ENCODE measurements around the gene SEC24D.

Gene SEC24D

GRCh38 chr4:118752551-118752950 is 83.4 kb downstream of the SEC24D start:
- no peak for DNase-seq (ENCODE audit: low spot score)

DNA sequence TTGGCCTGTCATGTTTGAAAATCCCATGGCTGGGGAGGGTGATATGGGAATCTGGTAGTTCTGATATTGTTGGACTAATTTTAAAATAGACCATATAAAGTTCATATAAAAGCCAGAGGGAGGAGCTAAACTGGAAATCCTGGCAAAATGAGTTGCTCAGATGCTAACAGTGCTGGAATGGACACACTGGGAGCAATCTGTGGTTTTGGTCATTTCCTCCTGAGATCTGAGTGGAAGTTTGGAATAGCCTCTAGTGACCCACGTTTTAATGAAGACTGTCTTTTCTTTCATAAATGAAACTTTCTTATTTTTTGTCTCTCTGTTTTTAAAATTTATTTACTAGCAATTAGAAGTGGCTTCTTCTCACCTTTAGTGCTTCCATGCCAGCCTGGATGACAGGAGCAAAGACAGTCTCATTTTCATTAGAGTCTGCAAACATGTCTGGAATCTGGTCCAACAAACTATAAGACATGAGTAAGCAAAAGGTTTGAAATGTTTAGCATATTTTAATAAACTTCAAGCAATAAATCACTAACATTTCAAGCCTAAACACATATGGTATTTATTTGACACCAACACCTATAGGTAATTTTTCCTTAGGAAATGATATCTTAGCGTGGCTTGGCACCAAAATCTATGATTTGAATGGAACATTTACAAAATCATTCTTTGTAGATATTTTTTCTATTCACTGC is 84.2 kb downstream of the SEC24D start:
- DNase-seq (ENCODE audit: low spot score) = no peak

- no peak for DNase-seq (ENCODE audit: low spot score)
Measured at GRCh38 chr4:118749347-118749988, 86.5 kb downstream of the SEC24D start.

DNA sequence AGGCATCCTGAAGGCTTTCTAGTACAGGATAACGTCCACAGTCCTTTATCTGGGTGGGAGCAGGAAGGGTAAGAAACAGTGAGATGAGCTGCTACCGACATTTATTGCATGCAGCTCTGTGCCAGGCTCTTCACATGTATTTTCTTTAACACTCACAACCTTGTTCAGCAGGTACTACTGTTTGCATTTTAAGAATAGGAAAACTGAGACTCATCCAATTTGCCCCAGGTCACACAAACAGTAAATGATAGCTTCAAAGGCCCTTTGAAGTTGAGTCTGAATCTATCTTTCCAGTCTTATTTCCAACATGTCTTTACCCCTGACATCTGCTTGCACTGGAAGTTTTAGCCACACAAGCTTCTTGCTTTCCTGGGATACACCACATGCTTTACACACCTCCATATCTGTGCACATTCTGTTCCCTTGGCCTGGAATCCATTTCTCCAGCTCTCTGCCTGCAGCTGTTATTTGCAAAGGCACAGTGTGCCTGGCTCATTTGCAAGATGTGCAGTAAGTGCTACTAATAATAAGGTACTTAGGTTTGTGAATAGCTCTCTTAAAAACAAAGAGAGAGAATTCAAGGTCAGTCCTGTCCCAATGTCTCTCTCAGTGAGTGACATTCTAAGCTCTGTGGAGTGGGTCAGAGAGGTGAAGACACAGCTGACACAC is 89.5 kb downstream of the SEC24D start:
- no peak for DNase-seq (ENCODE audit: low spot score)

DNA sequence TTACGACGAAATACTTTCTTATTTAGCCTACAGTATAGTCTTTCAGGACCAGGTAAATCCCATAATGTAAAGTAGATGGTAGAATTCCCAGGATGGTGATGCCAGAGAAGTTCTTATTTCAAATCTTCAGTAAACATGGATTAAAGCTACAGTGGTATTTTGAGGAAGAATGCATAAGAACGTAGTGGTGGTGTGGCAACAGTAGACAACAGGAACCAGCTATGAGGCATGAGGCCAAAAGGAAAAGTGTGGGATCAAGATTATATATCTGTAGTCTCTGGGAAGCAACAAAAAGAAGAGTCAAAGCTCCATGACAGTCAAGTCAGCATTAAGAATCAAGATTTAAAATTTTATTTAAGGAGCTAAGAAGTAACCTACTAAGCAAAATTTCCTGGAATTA is 90.6 kb downstream of the SEC24D start:
- DNase-seq (ENCODE audit: low spot score) = no peak

GRCh38 chr4:118743867-118744266 is 92.1 kb downstream of the SEC24D start:
- DNase-seq (ENCODE audit: low spot score) = no peak

GRCh38 chr4:118742050-118742449 is 93.9 kb downstream of the SEC24D start:
- DNase-seq (ENCODE audit: low spot score) = no peak

DNA sequence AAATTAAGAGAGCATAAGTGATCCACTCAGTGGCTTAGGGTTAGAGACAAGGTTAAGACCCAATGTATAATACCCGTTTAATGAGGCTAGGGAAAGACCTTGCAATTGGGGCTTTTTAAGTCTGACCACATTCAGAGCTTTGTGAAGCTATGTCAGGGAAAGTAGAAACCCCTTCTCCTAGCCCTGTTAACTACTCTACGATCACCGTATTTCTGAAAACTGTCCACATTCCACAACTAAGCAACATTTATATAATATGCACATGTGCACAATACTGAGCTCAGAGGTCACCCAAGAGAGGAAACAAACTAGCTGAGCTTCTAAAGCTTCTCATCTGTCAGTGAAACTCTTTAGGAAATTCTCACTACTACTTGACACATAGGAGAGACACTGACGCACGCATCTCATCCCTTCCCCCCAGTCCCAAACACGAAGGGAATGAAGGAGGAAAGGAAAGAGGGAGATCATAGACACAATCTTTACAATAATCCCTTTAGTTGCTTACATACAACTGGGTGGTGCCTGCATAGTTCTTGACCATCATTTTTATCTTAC is 94.5 kb downstream of the SEC24D start:
- DNase-seq (ENCODE audit: low spot score) = no peak

- DNase-seq (ENCODE audit: low spot score) = peak; percentile 60
Measured at GRCh38 chr4:118740869-118741268, 95.1 kb downstream of the SEC24D start.

GRCh38 chr4:118739022-118739713 is 96.8 kb downstream of the SEC24D start:
- DNase-seq (ENCODE audit: low spot score) = no peak

GRCh38 chr4:118738090-118738489 is 97.8 kb downstream of the SEC24D start:
- DNase-seq (ENCODE audit: low spot score) = no peak

DNA sequence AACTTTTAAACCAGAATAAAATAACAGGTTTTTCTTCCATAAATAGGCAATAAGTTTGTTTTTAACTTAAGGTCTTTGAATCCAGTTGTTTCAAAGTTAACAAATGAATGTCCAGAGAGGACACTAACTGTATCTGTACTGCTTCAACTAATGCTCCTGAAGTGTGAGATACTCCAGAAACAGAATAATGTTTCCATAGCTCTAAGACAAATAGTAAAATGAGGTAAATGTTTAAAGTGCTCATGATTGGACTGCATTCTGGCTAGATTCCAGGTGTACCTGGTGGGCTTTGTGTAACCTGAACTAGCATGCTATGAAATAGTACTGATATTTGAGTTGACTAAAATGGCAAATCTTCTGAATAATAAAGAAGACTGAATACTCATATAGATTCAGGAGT is 99.0 kb downstream of the SEC24D start:
- DNase-seq (ENCODE audit: low spot score) = no peak

- no peak for DNase-seq (ENCODE audit: low spot score)
Measured at GRCh38 chr4:118734491-118735205, 101.3 kb downstream of the SEC24D start.

DNA sequence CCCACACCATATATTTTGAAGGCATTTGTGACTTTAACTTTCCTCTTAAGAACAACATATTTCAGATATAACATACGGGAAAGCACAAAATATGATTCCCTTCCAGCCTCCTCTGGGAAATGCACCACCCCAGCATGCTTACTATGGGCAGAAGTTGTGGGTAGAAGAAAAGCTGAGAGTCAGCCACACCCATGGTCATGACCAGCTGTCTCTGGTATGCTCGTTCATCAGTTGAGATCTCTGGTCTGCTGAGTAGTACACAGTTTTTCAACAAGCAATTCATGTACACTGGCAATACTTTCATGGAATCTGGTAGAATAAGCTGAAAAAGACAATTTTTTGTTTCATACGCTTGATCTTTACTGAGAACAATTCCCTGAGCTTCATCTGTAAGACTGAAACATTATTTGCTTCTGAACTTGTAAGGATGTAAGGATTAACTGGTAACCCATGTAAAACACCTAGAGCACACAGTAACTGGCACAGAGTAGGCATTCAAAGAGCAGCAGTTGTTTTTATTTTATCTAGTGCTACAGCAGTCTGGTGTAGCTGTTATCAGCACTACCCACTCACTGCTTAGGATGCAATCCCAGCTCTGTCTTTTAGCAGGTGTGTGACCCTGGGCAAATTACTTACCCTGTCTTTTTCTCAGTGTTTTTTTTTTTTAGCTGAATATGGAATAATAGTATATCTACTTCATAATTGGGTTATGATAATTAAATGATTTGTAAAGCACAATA is 103.2 kb downstream of the SEC24D start:
- DNase-seq (ENCODE audit: low spot score) = peak; percentile 16

- DNase-seq (ENCODE audit: low spot score) = no peak
Measured at GRCh38 chr4:118730683-118731082, 105.2 kb downstream of the SEC24D start.

DNA sequence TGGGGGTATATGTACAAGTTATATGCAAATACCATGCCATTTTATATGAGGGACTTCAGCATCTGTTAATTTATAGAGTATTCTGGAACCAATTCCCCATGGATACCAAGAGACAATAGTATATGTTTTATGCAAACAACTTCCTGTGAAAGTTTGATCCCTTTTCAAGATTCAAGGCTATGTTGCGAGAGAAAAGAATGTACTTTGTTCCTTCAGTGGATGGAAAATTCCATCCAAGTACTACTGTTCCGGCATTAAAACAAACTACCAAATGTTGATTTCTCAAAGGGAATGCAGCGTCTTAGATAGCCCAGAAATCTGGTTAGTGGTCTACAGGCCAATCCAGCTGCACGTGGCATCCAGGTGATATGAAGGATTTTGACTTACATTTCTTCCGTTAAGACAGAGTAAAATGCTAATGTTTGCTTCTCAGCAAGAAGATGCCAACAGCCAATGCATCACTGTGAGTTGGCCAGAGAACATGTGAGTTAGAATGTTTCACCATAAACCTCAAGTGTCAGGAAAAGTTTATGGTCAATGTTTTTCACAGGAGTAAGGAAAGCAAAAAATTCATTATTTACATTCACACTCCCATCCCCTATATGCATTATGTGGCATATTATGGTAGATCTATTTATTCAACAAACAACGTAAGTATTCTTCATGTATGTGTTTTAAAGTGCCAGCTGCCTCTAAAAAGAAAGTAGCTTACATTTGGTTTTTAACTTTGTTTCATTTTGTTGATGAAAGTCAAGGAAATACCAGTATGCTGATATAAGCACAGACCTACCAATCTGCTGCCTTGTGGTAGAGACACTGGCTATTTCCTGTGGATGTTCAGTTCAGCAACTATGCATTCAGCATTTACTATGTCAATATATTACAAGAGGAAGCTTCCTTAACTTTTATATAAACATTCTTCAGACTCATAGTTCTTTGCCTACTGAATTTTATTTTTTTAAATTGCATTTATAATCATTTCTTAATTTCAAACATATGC is 106.3 kb downstream of the SEC24D start:
- no peak for DNase-seq (ENCODE audit: low spot score)

GRCh38 chr4:118727360-118727759 is 108.6 kb downstream of the SEC24D start:
- DNase-seq (ENCODE audit: low spot score) = no peak

GRCh38 chr4:118723369-118723768 is 112.6 kb downstream of the SEC24D start:
- no peak for DNase-seq (ENCODE audit: low spot score)

DNA sequence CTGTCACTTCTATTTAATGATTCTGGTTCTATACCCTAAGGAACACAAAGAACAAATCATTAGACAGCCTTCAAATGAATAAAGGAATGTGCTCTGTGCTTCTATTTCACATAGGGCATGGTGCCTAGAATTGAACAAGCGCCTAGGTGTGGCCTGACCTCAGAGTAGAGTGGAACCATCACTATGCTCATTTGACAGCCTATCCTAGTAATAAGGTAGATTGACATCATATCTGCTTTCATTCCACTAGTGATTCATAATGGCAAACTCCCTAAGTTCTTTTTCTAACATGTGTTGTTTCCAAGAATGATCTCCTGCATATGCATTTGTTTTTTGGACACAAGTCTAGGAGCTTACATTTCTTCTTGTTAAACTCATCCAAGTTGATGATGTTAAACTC is 114.2 kb downstream of the SEC24D start:
- DNase-seq (ENCODE audit: low spot score) = no peak
